ENCODE results near the gene BIRC2. TPM values are rescaled to one million over a fixed set of nuclear protein-coding genes. Genes with fewer than 3 reads are reported as not detected.

The BIRC2 gene
- total and polyA plus RNA-seq, 2 of the 4 experiments (the other 2 are of a cell fraction), result 48.0 to 204 TPM

DNA sequence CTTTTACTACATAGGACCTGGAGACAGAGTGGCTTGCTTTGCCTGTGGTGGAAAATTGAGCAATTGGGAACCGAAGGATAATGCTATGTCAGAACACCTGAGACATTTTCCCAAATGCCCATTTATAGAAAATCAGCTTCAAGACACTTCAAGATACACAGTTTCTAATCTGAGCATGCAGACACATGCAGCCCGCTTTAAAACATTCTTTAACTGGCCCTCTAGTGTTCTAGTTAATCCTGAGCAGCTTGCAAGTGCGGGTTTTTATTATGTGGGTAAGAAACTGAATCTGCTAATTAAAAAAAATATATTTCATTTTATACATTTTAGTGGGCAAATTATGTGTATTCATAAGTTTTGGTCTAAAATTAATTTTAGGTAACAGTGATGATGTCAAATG is 21.9 kb upstream of the BIRC2 start:
- no peak for DNase-seq
- no TSS peak for BruUV-seq (replicated peaks)
- CTCF ChIA-PET, result interaction anchor here (0.6 kb wide), 1 partner anchor 39 kb away, joined by 3 read pairs; no protein-coding TSS in a partner anchor
- TF ChIP-seq CHD1 (IDR thresholded peaks at IDR 0.05; ENCODE audit: low read depth, low read length), result no peak
- TF ChIP-seq MAFK (IDR thresholded peaks at IDR 0.05; ENCODE audit: low read depth, low read length), result no peak
- TF ChIP-seq POLR2A (IDR thresholded peaks at IDR 0.05; ENCODE audit: low read depth, low read length), result no peak
- TF ChIP-seq SMC3 (IDR thresholded peaks at IDR 0.05; ENCODE audit: low read depth, low read length), result no peak
- TF ChIP-seq RFX5 (IDR thresholded peaks at IDR 0.05; ENCODE audit: low read depth, low read length), result no peak
- TF ChIP-seq RAD21 (IDR thresholded peaks at IDR 0.05; ENCODE audit: low read length), result no peak
- no peak for TF ChIP-seq NFE2L2 (IDR thresholded peaks at IDR 0.05; ENCODE audit: low read depth, low read length)
- TF ChIP-seq MAZ (IDR thresholded peaks at IDR 0.05; ENCODE audit: borderline replicate concordance, low read depth, low read length), result no peak
- no peak for ATAC-seq (ENCODE audit: low read depth)
- dilution Hi-C loops (cut with HindIII; ENCODE audit: low sequenced_read_pairs, unreplicated experiment) (no loop called here), in situ Hi-C loops (cut with MboI; ENCODE audit: low sequenced_read_pairs) (no loop called here), intact Hi-C loops (cut with micrococcal nuclease) (no loop called here)
- Histone ChIP-seq H3K9me3 (ENCODE audit: control insufficient read depth, insufficient read depth, low read length) (no peaks in the 10 kb centered on the region), H3K4me2 (ENCODE audit: low read depth, low read length) (no peak overlapping the region), H3K4ac (ENCODE audit: low read depth, low read length) (peak overlapping the region; percentile 41; the same call in 1 of the 2 replicates), H3K4me1 (ENCODE audit: control insufficient read depth, insufficient read depth, low read length) (peaks cover 4% of the 10 kb centered on the region), H4K5ac (ENCODE audit: low read depth, low read length) (no peak overlapping the region), H2BK20ac (ENCODE audit: low read depth, low read length) (peak overlapping the region; percentile 90; the same call in 1 of the 2 replicates), H3K27me3 (ENCODE audit: control insufficient read depth, insufficient read depth, low read length) (no peaks in the 10 kb centered on the region), H4K91ac (ENCODE audit: insufficient read depth, low read depth, low read length) (no peak overlapping the region), H3K27ac (ENCODE audit: insufficient read depth, low read length) (no peak overlapping the region), H3K79me1 (ENCODE audit: low read depth in 1 of 2, low read length in 2 of 2) (peaks cover 0 to 7% of the 10 kb centered on the region in 2 experiments; a peak in 1 of 4 replicates), H2AFZ (replicated peaks; ENCODE audit: low read length, poor library complexity) (no peak overlapping the region), H3K36me3 (ENCODE audit: control insufficient read depth, insufficient read depth, low read length) (no peaks in the 10 kb centered on the region), H3K56ac (ENCODE audit: extremely low read depth, insufficient read depth, low read length) (no peak overlapping the region), H4K8ac (ENCODE audit: low read depth in 2 of 2, low read length in 2 of 2) (no peak overlapping the region; a peak in 1 of 4 replicates), H2BK120ac (ENCODE audit: low read depth, low read length) (peak overlapping the region; percentile 20), H2AK5ac (ENCODE audit: low read depth, low read length) (no peak overlapping the region), H3K18ac (ENCODE audit: low read depth, low read length) (no peak overlapping the region), H2BK15ac (ENCODE audit: low read depth, low read length) (peak overlapping the region; percentile 66; the same call in 2 of the 3 replicates), H3K4me3 (ENCODE audit: insufficient read depth, low read depth, low read length) (no peak overlapping the region), H3K9me1 (ENCODE audit: insufficient read depth, low read length) (no peaks in the 10 kb centered on the region; the same call in none of the 2 replicates), H3K9ac (ENCODE audit: low read depth, low read length) (no peak overlapping the region), H2BK5ac (ENCODE audit: low read depth, low read length, poor library complexity, severe bottlenecking) (no peak overlapping the region), H2AK9ac (replicated peaks; ENCODE audit: low read depth, low read length, poor library complexity) (no peak overlapping the region), H3K14ac (replicated peaks; ENCODE audit: low read depth, low read length) (no peak overlapping the region), H3K23ac (ENCODE audit: low read depth, low read length) (no peak overlapping the region), H4K20me1 (ENCODE audit: insufficient read depth, low read length) (no peaks in the 10 kb centered on the region)
- POLR2A ChIA-PET (ENCODE audit: unreplicated experiment), result no interaction called here
- no CpG with 5 or more reads among the region's 3 CpGs for WGBS, 2 experiments (ENCODE audit: extremely low coverage in 2 of 2, insufficient read length in 1 of 2)
